ENCODE results near the gene BCAP29. TPM values are rescaled to one million over a fixed set of nuclear protein-coding genes. Genes with fewer than 3 reads are reported as not detected.
"Not testable (repeated sequence)": the region's sequence is repeated elsewhere in the genome, so short reads cannot be mapped to it uniquely, and the experiment has no call there.

Gene BCAP29
- total and polyA plus RNA-seq, 2 of the 8 experiments (the other 6 are each of a cell fraction or from before 2014, with no cell fraction given): 6.8 to 18.1 TPM

GRCh38 chr7:107537228-107537627 lies 42.8 kb upstream of the BCAP29 start:
- H3K9me3 ChIP-seq (ENCODE audit: insufficient read depth in 2 of 2, low read depth in 1 of 2, low read length in 1 of 2); H3K27ac ChIP-seq (ENCODE audit: low read depth, low read length); H3K23me2 ChIP-seq (ENCODE audit: low read depth, low read length); H3K79me2 ChIP-seq (ENCODE audit: control insufficient read depth in 1 of 2, insufficient read depth in 2 of 2, low read length in 2 of 2); H3K4me2 ChIP-seq (ENCODE audit: insufficient read depth in 1 of 2, low read depth in 2 of 2, low read length in 2 of 2); H3K9ac ChIP-seq (replicated peaks in 1 of 4; ENCODE audit: extremely low read depth in 1 of 4, low read depth in 3 of 4, low read length in 3 of 4); CTCF ChIA-PET (ENCODE audit: partially characterized antibody); H4K91ac ChIP-seq (replicated peaks; ENCODE audit: insufficient read length, low read length); FAIRE-seq; H3K79me1 ChIP-seq (ENCODE audit: low read depth, low read length); H2BK20ac ChIP-seq (ENCODE audit: low read length); H3K56ac ChIP-seq (replicated peaks; ENCODE audit: insufficient read length, low read depth, low read length); H2AFZ ChIP-seq (ENCODE audit: low read length); DNase-seq (ENCODE audit: low read depth in 1 of 2, low spot score in 2 of 2); H3K4me1 ChIP-seq (replicated peaks in 1 of 4; ENCODE audit: control insufficient read depth in 3 of 4, insufficient read depth in 4 of 4, low read length in 3 of 4); H4K8ac ChIP-seq (ENCODE audit: extremely low read depth, insufficient read depth, low read length); H3K14ac ChIP-seq (ENCODE audit: insufficient read length); H3K18ac ChIP-seq (ENCODE audit: extremely low read depth, low read length); H2BK12ac ChIP-seq (ENCODE audit: low read depth, low read length); H2BK15ac ChIP-seq (ENCODE audit: low read length); H4K20me1 ChIP-seq (replicated peaks in 1 of 2; ENCODE audit: control insufficient read depth in 1 of 2, insufficient read depth in 2 of 2, low read length in 2 of 2); H3K4me3 ChIP-seq (ENCODE audit: extremely low read depth in 1 of 4, insufficient read depth in 2 of 4, low read depth in 3 of 4, low read length in 4 of 4); H2BK120ac ChIP-seq (replicated peaks; ENCODE audit: low read depth, low read length); H3K4ac ChIP-seq (replicated peaks; ENCODE audit: insufficient read length, low read depth, low read length); H4K5ac ChIP-seq (ENCODE audit: insufficient read length, low read depth, low read length); H3K27me3 ChIP-seq (replicated peaks in 1 of 4; ENCODE audit: control insufficient read depth in 3 of 4, extremely low read depth in 1 of 4, insufficient read depth in 3 of 4, low read length in 3 of 4); H3K36me3 ChIP-seq (ENCODE audit: control insufficient read depth in 2 of 4, insufficient read depth in 4 of 4, low read length in 3 of 4); H2BK5ac ChIP-seq (ENCODE audit: low read depth, low read length); H2AK5ac ChIP-seq (ENCODE audit: low read depth, low read length); H3K23ac ChIP-seq (ENCODE audit: insufficient read length); POLR2A ChIA-PET (ENCODE audit: partially characterized antibody): not testable (repeated sequence)
- WGBS, 2 experiments (ENCODE audit: extremely low coverage in 1 of 2, insufficient coverage in 1 of 2, insufficient read length in 1 of 2, insufficient replicate concordance in 2 of 2, low coverage in 1 of 2, low lambda C conversion rate in 2 of 2, missing lambda C conversion rate in 1 of 2): 96% methylated on average over 4 of the region's 4 CpGs; no CpG with 5 or more reads in 1 of the 2 experiments

All from H1 (cell line).